Heart right ventricle (tissue), 16 donors: ENCODE results near the gene ADAMTS17. TPM values are rescaled to one million over a fixed set of nuclear protein-coding genes. Genes with fewer than 3 reads are reported as not detected.
A peak's percentile ranks its signal among the peaks of the same experiment; 100 is the strongest.

Source experiments
- ATAC-seq, 8 donors: fragments of 200-7000 bp; cut with Tn5 transposase; one replicate each; pipeline ENCODE4 v1.9.1; 2020; ENCODE audit warnings: mild to moderate bottlenecking in 8 of 8, moderate library complexity in 8 of 8, moderate number of reproducible peaks in 1 of 8
- DNase-seq, 2 donors: peaks; one replicate each; pipeline ENCODE4 v3.0.0-alpha.2; 2020
- H3K27ac ChIP-seq, 10 donors: fragments of 200-600 bp; sonication (generic) in 2 of 10; one replicate each; pipeline versions ENCODE4 v1.5.0 to v1.8.0; 2020 to 2022; ENCODE audit warnings: mild to moderate bottlenecking in 3 of 10
- H3K27me3 ChIP-seq, 7 donors: fragments of 200-600 bp; one replicate each; pipeline ENCODE4 v1.8.0; 2021 to 2022; ENCODE audit warnings: mild to moderate bottlenecking in 2 of 7
- H3K36me3 ChIP-seq, 9 donors: fragments of 200-600 bp; sonication (generic) in 1 of 9; one replicate each; pipeline versions ENCODE4 v1.5.0 to v1.8.0; 2020 to 2022; ENCODE audit warnings: mild to moderate bottlenecking in 2 of 9
- H3K4me1 ChIP-seq, 9 donors: fragments of 200-600 bp; sonication (generic) in 1 of 9; one replicate each; pipeline versions ENCODE4 v1.5.0 to v1.8.0; 2020 to 2022; ENCODE audit warnings: mild to moderate bottlenecking in 4 of 9
- H3K4me3 ChIP-seq, 10 donors: fragments of 200-600 bp; sonication (generic) in 2 of 10; one replicate each; pipeline versions ENCODE4 v1.5.0 to v1.8.0; 2020 to 2022; ENCODE audit warnings: mild to moderate bottlenecking in 7 of 10, moderate library complexity in 2 of 10
- H3K9me3 ChIP-seq, 11 donors: fragments of 200-600 bp in 10 of 11; sonication (generic) in 2 of 11; one replicate each; pipeline versions ENCODE4 v1.5.0 to v1.8.0; 2013 to 2022; ENCODE audit warnings: mild to moderate bottlenecking in 2 of 11, control low read depth in 1 of 11, moderate library complexity in 1 of 11
- CTCF ChIP-seq, 9 donors: fragments of 200-600 bp; sonication (generic) in 2 of 9; IDR thresholded peaks; one replicate each; pipeline versions ENCODE4 v1.5.0 to v1.8.0; 2021 to 2022; ENCODE audit warnings: antibody characterized with exemption in 9 of 9, mild to moderate bottlenecking in 5 of 9, moderate library complexity in 1 of 9
- WGBS, 2 donors: extraction: QIAGEN DNeasy Blood & Tissue Kit; methylation state at CpG; one replicate each; pipeline ENCODE4 v1.1.7; 2013; ENCODE audit warnings: inconsistent platforms in 1 of 2; 5-methylcytosine and 5-hydroxymethylcytosine counted together
- intact Hi-C, 10 donors: fragments of 100-400 bp; cut with DNase I; formaldehyde crosslinking; loops; one replicate each; pipeline versions ENCODE4 v1.11.1 to v1.14.2; 2022
- polyA plus RNA-seq, 2 donors: library from polyadenylated mRNA; stranded (reverse); fragments of 200-250 nt; gene quantifications; one replicate each; pipeline ENCODE4 v1.2.3, GENCODE V29; 2013
- total RNA-seq, 10 donors: library from RNA; stranded (reverse); fragmentation: NEBNext Ultra II Directional in 3 of 10; extraction: Animal tissue kit (Norgen Biotek cat#: 25700) in 3 of 10; gene quantifications; one replicate each; pipeline versions ENCODE4 v1.2.1 to v1.2.4, GENCODE V29; 2021 to 2023
- donor health status: Arrhythmogenic right ventricular cardiomyopathy.
- donor health status: ischemic (EF 13 %, LVEDD 7.1; RV severe dilation, severe dysfunction).
- donor health status: healthy with polysubstance abuse.
- donor health status: DM: no; HTN: yes; CAD: no.
- donor health status: DM: no; HTN: no; CAD: no.
- donor health status: ischemic (EF 25% LVEDD 6.9; RV normal size, moderate dysfunction).
- donor health status: ischemic (EF 25% LVEDD 5.7; RV mildly dilated, moderate dysfunction).
- donor health status: healthy.
- donor health status: DM: yes; HTN: yes; CAD: no.
- donor health status: Ischemic cardiomyopathy.
- donor health status: ischemic (EF 35%, LVEDD 5.7; RV mildly dilated, moderate dysfunction).
- donor health status: nonischemic (EF 11% LVEDD 7.7; RV severe dilation, severe dysfunction).
- donor health status: DM: yes; HTN: yes; CAD: no.
- donor health status: PGD.
- donor health status: ischemic (EF 29% LVEDD 5.4; RV normal size, mild dysfunction).
- donor health status: nonischemic (EF 23%, LVEDD 6.1; RV moderate dilation, normal function).

Gene ADAMTS17
- total and polyA plus RNA-seq, 12 donors, result 0.47 to 5.0 (median 1.2) TPM

DNA sequence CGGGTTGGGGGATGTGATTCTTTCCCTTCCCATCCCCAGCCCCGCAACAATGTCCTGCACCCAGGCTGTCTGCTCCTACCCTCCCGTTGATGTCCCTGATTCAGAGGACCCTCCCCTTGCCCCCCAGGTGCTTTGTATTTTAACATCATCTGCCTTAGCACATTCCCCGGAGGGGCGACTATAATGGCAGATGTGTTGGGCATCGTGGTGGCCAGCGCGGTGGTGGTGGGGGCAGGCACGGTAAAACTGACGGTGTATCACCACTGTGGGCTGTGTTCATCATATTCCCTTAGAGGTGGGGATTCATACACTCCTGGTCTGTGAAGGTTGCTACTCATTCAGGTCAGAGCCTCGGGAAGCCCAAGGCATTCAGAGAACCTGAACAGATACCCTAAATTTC lies 173.0 kb downstream of the ADAMTS17 start:
- H3K4me1 ChIP-seq, result peaks cover 0 to 13% (median 7%) of the 10 kb centered on the region in 9 donors
- DNase-seq (no peak), ATAC-seq (no peak)
- H3K36me3 ChIP-seq, result no peaks in the 10 kb centered on the region
- H3K9me3 ChIP-seq, result peaks cover 0 to 31% (median 18%) of the 10 kb centered on the region in 11 donors
- no peak overlapping the region for H3K4me3 ChIP-seq
- intact Hi-C loops, result no loop called here
- 95 to 96% methylated on average over 11 of the region's 11 CpGs for WGBS, 2 donors
- H3K27ac ChIP-seq, result no peak overlapping the region
- no peak for TF ChIP-seq CTCF (IDR thresholded peaks at IDR 0.05)
- H3K27me3 ChIP-seq, result no peaks in the 10 kb centered on the region

DNA sequence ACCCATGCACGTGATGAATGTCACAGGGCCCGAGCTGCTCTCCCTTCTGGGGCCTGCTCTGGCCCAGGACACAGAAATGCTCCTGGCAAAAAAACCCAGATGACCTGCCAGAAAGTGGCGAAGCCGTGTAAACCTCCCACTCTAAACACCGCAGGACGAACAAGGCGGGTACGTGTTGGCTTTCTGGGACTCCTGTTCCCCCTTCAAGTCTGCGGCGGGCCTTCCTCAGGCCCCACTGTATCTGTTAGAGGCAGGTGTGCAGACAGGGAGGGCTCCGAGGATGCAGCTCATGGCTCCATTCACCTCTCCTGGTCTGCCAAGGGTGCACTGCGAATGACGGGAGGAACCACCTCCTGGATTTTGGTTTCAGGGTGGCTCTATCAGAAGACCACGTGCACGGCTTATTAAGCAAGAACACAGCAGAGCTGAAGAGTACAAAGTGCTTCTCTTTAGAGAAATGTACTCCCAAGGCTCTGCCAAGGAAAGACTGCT lies 173.8 kb downstream of the ADAMTS17 start:
- H3K9me3 ChIP-seq, result peaks cover 0 to 23% (median 12%) of the 10 kb centered on the region in 11 donors

GRCh38 chr15:100166313-100166712 lies 175.5 kb downstream of the ADAMTS17 start:
- DNase-seq, result no peak
- Histone ChIP-seq H3K27me3 (no peaks in the 10 kb centered on the region), H3K4me3 (no peak overlapping the region), H3K9me3 (peaks cover 0 to 6% (median 0%) of the 10 kb centered on the region in 11 donors), H3K4me1 (peaks cover 0 to 13% (median 7%) of the 10 kb centered on the region in 9 donors), H3K27ac (no peak overlapping the region), H3K36me3 (no peaks in the 10 kb centered on the region)
- WGBS, 2 donors, result 84 to 90% methylated on average over 1 of the region's 1 CpG
- intact Hi-C loops, result no loop called here
- no peak for TF ChIP-seq CTCF (IDR thresholded peaks at IDR 0.05)
- ATAC-seq, result no peak

More for the DNA sequence above, 173.8 kb downstream of the ADAMTS17 start:
- intact Hi-C loops, result no loop called here
- Histone ChIP-seq H3K4me1 (peaks cover 0 to 13% (median 7%) of the 10 kb centered on the region in 9 donors), H3K27me3 (no peaks in the 10 kb centered on the region), H3K27ac (peak overlapping the region in 3 of 10 donors; percentile 3 to 53 (median 44)), H3K4me3 (no peak overlapping the region), H3K36me3 (no peaks in the 10 kb centered on the region)
- 61 to 64% methylated on average over 15 of the region's 15 CpGs for WGBS, 2 donors
- TF ChIP-seq CTCF (IDR thresholded peaks at IDR 0.05), result no peak
- peak; percentile 45 to 86 (median 72) for ATAC-seq
- peak in 1 of 2 donors; percentile 22 for DNase-seq

DNA sequence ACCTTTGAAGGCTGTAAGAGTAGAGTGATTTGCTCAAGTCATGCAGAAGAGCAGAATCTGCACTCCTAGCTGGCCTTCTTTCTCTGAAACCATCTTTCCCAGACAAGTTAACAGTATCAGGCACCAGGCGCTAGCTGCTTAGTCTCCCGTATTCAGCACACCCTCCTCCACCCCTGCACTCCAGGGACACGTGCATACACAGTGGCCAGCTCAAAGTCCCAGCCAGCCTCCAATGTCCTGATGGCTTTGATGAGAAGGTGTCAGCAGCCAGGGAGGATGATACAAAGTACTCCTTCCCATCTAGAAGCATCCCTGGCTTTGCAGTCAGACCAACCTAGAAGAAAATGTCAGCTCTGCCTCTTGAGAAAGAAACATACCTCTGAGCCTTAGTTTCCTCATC lies 177.8 kb downstream of the ADAMTS17 start:
- H3K27ac ChIP-seq, result no peak overlapping the region
- DNase-seq, result no peak
- H3K4me3 ChIP-seq, result no peak overlapping the region
- no peak for ATAC-seq
- no peaks in the 10 kb centered on the region for H3K36me3 ChIP-seq
- TF ChIP-seq CTCF (IDR thresholded peaks at IDR 0.05), result no peak
- peaks cover 0 to 13% (median 7%) of the 10 kb centered on the region in 9 donors for H3K4me1 ChIP-seq
- 83 to 87% methylated on average over 3 of the region's 3 CpGs for WGBS, 2 donors
- no peaks in the 10 kb centered on the region for H3K9me3 ChIP-seq
- intact Hi-C loops, result no loop called here
- H3K27me3 ChIP-seq, result no peaks in the 10 kb centered on the region
